ENCODE measurements around the gene SLC13A4. TPM values are rescaled to one million over a fixed set of nuclear protein-coding genes. Genes with fewer than 3 reads are reported as not detected.
A peak's percentile ranks its signal among the peaks of the same experiment; 100 is the strongest.

The SLC13A4 gene
- total and polyA plus RNA-seq, 2 donors from 2014 or later, result not detected

DNA sequence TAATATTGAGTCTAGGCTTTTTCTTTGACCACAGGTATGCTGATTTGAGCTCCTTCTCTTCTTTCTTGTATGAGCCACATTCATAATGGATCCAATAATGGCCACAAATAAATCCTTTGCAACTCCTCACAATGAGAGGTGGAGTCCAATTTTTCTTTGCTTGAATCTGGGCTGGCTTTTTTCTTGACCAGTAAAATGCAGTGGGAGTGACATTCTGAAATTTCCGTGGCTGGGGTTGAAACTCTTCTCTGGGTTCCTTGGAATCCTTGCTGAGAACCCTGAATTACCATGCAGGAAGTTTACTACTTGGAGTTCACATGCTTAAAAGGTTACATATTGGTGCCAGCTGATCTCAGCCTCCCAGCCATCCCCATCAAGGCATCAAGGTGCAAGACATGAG is 43.1 kb upstream of the SLC13A4 start:
- H3K4me1 ChIP-seq (ENCODE audit: control insufficient read depth in 2 of 3, insufficient read depth in 2 of 3, low read depth in 1 of 3, low read length in 3 of 3), result no peaks in the 10 kb centered on the region
- intact Hi-C loops (cut with DNase I), result no loop called here
- H3K9me3 ChIP-seq (ENCODE audit: control insufficient read depth in 2 of 3, insufficient read depth in 1 of 3, low read length in 3 of 3), result no peaks in the 10 kb centered on the region
- no peak overlapping the region for H3K9ac ChIP-seq (ENCODE audit: low read length in 3 of 3)
- H3K4me3 ChIP-seq (ENCODE audit: low read length in 3 of 3), result no peak overlapping the region
- H3K36me3 ChIP-seq (ENCODE audit: control insufficient read depth in 2 of 3, insufficient read depth in 3 of 3, low read length in 3 of 3), result no peaks in the 10 kb centered on the region
- no peak overlapping the region for H3K27ac ChIP-seq (ENCODE audit: low read depth in 2 of 2, low read length in 2 of 2)
- TF ChIP-seq, protein P1, sequence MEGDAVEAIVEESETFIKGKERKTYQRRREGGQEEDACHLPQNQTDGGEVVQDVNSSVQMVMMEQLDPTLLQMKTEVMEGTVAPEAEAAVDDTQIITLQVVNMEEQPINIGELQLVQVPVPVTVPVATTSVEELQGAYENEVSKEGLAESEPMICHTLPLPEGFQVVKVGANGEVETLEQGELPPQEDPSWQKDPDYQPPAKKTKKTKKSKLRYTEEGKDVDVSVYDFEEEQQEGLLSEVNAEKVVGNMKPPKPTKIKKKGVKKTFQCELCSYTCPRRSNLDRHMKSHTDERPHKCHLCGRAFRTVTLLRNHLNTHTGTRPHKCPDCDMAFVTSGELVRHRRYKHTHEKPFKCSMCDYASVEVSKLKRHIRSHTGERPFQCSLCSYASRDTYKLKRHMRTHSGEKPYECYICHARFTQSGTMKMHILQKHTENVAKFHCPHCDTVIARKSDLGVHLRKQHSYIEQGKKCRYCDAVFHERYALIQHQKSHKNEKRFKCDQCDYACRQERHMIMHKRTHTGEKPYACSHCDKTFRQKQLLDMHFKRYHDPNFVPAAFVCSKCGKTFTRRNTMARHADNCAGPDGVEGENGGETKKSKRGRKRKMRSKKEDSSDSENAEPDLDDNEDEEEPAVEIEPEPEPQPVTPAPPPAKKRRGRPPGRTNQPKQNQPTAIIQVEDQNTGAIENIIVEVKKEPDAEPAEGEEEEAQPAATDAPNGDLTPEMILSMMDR (IDR thresholded peaks at IDR 0.05; ENCODE audit: borderline replicate concordance, extremely low read depth, insufficient read depth), result no peak
- H3K27me3 ChIP-seq (ENCODE audit: control insufficient read depth, insufficient read depth, low read length), result no peaks in the 10 kb centered on the region
- DNase-seq, result no peak
- no peak for FAIRE-seq

DNA sequence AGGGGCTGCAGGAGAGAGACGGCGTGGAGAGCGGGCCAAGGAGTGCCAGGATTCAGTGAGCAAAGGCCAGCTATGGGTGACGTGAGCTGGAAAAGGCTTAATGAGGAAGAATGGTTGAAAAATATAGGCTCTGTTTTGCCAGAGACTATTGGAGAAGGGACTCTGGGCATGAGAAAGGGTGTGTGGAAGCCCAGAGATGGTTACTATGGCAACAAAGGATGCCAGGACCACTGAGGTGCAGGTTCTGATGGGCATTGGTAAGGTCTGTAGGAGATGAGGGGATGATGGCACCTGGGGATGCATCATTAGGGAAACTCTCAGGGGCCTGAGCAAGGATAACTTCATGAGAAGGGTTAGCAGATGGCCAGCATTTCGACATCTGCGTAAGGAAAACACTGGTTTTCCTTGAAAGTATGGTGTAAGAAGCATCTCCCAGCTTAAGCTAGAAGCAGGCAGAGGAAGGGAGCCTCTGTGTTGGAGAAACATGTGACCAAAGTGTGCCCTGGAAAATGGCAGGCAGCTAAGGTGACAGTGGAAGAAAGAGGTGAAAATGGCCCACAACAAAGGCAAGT is 42.2 kb upstream of the SLC13A4 start:
- FAIRE-seq (no peak), DNase-seq (no peak)
- intact Hi-C loops (cut with DNase I), result no loop called here
- Histone ChIP-seq H3K27me3 (ENCODE audit: control insufficient read depth, insufficient read depth, low read length) (no peaks in the 10 kb centered on the region), H3K9me3 (ENCODE audit: control insufficient read depth in 2 of 3, insufficient read depth in 1 of 3, low read length in 3 of 3) (no peaks in the 10 kb centered on the region), H3K36me3 (ENCODE audit: control insufficient read depth in 2 of 3, insufficient read depth in 3 of 3, low read length in 3 of 3) (no peaks in the 10 kb centered on the region), H3K4me1 (ENCODE audit: control insufficient read depth in 2 of 3, insufficient read depth in 2 of 3, low read depth in 1 of 3, low read length in 3 of 3) (no peaks in the 10 kb centered on the region), H3K9ac (ENCODE audit: low read length in 3 of 3) (no peak overlapping the region), H3K27ac (ENCODE audit: low read depth in 2 of 2, low read length in 2 of 2) (no peak overlapping the region), H3K4me3 (ENCODE audit: low read length in 3 of 3) (no peak overlapping the region)
- TF ChIP-seq, protein P1 (IDR thresholded peaks at IDR 0.05; ENCODE audit: borderline replicate concordance, extremely low read depth, insufficient read depth), result no peak

DNA sequence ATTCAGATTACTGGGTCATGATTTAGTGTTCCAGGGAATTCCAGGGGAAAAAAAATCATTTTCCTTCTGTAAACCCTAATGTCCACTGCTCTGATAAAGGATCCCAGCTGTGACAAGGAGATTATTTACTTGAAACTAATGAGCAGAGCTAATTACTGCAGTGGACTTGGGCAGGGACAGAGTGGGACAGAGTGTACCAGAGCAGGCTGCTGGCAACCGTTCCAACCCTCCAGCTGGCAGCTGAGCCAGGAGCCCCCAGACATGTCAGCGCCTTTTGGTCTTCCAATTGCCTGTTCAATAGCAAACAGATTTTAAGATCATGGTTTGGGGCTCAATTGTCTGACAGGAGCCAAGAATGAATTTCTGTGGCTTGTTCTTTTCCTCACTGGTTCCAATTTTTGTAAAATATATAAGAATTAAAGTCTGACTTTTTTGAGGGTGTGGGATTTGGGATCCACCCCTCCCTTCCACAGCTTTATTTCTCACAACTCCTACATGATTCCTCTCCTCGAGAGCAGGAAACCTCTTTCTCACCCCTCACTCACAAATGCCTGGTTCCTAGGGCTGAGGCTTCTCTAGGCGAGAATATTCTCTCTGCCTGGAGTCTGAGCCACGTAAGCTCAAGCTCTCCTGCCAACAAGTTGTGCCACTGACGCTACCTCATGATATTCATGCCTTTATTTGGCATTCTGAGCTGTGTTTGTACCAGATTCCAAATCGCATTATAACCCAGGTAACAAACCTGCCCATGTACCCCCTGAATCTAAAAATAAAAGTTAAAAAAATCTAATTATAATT is 41.2 kb upstream of the SLC13A4 start:
- no peak overlapping the region for H3K9ac ChIP-seq (ENCODE audit: low read length in 3 of 3)
- no peaks in the 10 kb centered on the region for H3K4me1 ChIP-seq (ENCODE audit: control insufficient read depth in 2 of 3, insufficient read depth in 2 of 3, low read depth in 1 of 3, low read length in 3 of 3)
- peak in 1 of 5 donors; percentile 9 for DNase-seq
- TF ChIP-seq, protein P1 (IDR thresholded peaks at IDR 0.05; ENCODE audit: borderline replicate concordance, extremely low read depth, insufficient read depth), result no peak
- no peak overlapping the region for H3K4me3 ChIP-seq (ENCODE audit: low read length in 3 of 3)
- no peak overlapping the region for H3K27ac ChIP-seq (ENCODE audit: low read depth in 2 of 2, low read length in 2 of 2)
- H3K27me3 ChIP-seq (ENCODE audit: control insufficient read depth, insufficient read depth, low read length), result no peaks in the 10 kb centered on the region
- no peaks in the 10 kb centered on the region for H3K36me3 ChIP-seq (ENCODE audit: control insufficient read depth in 2 of 3, insufficient read depth in 3 of 3, low read length in 3 of 3)
- no peaks in the 10 kb centered on the region for H3K9me3 ChIP-seq (ENCODE audit: control insufficient read depth in 2 of 3, insufficient read depth in 1 of 3, low read length in 3 of 3)
- intact Hi-C loops (cut with DNase I), result no loop called here
- FAIRE-seq, result no peak
